ENCODE measurements around the gene KDM3B.

Gene KDM3B

GRCh38 chr5:138410996-138411640 lies 58.6 kb downstream of the KDM3B start:
- DNase-seq = peak; percentile 25

DNA sequence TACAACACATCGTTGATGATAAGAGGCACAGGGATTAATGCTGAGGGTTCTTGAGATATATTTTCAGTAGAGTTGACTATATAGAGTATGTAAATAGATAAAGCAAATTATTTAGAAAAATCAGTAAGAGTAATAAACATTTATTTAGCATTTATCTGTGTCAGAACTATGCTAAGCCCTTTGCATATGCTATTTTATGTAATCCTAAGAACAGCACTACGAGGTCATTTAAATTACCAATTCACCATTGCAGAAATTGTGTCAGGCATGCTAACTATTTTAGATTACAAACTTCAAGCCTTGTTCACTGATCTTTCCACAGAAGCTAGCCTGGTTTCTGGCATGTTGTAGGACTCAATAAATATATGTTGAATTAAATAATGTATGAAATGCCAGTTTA lies 66.0 kb downstream of the KDM3B start:
- DNase-seq = no peak

GRCh38 chr5:138425079-138425478 lies 72.6 kb downstream of the KDM3B start:
- DNase-seq = no peak

- DNase-seq = no peak
Measured at GRCh38 chr5:138435943-138436342, 83.5 kb downstream of the KDM3B start.

DNA sequence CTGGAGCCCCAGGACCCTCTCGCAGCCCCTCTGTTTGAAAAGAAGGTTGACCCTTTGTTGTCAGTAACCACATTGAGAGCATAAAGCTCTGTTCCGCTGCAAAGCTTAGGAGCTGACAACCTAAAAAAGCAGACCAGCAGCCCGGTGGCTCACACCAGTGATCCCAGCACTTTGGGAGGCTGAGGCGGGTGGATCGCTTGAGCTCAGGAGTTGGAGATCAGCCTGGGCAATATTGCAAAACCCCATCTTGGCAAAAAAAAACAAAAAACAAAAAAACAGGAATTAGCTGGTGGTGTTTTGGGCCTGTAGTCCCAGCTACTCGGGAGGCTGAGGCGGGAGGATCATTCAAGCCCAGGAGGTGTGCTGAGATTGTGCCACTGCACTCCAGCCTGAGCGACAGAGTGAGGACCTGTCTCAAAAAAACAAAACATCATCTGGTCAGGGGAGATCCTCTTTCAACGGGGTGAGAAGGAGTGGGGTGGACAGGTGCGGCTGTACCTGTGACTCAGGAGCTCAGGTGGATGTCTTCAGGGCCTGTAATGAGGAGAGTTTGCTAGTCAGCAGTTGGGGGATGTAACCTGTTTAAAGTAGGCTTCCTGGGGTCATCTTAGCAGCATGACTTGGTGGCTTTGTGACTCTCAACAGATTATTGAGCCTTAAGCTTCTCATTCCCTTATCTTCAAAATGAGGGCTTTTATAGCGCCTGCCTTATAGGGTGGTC lies 85.7 kb downstream of the KDM3B start:
- DNase-seq = no peak

DNA sequence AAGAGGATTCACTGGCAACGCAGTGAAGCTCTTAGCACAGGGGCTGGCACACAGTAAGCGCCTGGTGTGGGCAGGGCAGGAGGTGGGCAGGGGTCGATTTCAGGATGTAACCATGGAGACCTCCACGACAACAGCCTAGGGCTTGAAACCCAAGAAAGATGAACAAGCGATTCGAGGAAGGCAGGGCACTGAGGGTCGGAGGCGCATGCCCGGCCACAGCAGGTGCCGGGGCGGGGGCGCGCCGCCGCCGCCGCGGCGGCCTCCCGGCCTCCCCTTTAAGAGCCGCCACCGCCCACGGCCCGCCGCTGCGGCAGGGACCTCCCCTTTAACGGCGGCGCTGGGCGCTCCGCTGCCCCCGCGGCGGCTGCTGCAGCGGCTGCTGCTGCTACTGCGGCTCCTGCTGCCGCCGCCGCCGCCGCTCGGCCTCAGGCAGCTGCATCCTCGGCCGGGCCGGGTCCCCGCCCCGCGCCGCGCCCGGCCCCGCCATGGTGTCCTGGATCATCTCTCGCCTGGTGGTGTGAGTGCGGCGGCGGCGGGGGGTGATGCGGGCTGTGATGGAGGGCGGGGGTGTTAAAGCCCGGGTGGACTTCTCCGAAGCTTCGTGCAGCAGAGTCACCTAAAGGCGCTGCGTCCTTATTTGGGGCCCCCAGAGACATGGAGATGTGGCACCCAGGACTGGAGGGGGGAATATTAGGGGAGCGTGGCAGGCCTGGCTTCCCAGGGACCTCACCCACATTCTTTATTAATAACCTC lies 86.4 kb downstream of the KDM3B start, which contains the start of gene REEP2:
REEP2 (plus strand) TSS at position 334 of the 753 bp plus-strand sequence; CDS start at position 486, 152 bp downstream.
- peak; percentile 46 for DNase-seq

DNA sequence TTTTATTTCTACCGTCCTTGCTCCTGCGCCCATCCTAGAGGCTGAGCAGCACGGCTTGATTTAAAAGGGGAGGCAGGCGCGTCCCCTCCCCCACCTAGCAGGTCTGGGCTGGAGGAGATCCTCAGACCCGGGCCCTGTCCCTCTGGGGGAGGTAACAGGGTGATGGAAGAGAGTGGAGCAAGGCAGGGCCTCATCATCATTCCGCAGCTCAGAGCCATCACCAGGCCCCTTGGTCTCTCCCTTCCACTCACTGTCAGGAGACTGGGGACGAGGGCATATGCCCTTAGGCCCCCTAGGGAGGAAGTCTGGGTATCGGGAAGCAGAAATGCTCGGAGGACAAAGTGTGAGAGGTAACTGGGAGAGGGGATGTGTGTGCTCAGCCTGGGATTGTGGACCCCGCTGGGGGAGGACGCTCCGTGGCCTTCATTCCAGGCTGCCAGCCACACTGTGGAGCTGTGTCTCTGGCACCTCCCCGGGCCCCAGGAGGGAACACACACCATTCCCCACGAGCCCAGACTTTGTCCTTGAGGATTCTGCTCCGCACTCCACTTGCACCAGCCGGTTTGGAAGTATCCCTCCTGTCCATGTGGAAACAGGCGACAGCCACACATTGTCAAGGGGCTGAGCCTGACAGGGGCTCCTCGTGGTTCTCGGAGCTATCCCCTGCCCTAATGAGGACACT lies 87.1 kb downstream of the KDM3B start:
- DNase-seq = peak; percentile 16

- DNase-seq = no peak
Measured at GRCh38 chr5:138440159-138441073, 87.9 kb downstream of the KDM3B start.

GRCh38 chr5:138441221-138441620 lies 88.7 kb downstream of the KDM3B start:
- DNase-seq = no peak

DNA sequence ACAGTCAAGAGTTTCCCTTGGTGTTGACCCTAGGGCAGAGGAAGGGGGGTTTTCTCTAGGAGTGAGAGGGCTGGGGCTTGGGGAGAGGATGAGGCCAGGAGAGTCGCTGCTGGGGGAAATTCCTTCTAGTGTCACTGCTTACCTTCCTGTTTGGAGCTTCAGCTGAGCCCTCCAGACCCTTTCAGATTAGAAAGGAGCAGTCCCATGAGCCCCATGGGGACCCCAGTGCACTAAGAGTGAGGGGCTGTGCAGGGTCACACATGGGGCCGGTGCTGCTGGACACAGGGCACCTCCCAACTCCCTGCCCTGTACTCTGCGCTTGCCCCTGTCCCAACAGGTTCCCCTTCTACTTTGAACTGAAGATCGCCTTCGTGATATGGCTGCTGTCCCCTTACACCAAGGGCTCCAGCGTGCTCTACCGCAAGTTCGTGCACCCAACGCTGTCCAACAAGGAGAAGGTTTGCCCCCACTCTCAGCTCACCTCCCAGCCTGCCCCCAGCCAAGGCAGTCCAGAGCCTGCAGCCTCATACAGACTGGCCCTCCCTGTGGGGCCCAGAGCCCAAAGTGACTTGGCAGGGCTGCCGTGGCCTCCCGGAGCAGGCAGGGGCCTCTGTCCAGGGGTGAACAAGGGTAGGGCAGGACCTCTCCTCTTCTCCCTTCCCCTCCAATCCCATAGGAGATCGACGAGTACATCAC lies 91.7 kb downstream of the KDM3B start:
- no peak for DNase-seq

DNA sequence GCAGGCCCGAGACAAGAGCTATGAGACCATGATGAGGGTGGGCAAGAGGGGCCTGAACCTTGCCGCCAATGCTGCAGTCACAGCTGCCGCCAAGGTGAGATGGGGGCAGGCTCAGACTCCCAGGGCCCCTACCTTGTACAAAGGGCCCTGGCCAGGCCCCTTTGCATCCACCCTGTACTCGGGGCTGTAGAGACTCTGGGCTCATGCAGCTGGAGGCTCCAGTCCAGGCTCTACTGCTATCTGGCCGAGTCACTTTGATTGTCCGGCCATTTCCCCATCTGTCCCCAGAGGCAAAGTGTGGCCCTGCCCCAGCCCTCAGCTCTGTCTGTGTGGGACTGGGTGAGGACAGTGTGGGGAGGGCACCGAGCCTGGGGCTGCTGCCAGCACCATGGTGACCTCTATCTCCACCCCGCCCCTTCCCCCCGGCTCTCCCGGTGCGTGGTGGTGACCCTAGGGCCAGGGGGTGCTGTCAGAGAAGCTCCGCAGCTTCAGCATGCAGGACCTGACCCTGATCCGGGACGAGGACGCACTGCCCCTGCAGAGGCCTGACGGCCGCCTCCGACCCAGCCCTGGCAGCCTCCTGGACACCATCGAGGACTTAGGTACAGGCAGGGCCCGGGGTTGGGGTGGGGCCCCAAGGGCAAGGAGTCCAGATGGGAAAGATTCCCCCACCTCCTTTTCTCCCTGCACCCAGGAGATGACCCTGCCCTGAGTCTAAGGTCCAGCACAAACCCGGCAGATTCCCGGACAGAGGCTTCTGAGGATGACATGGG lies 92.5 kb downstream of the KDM3B start:
- DNase-seq = no peak

DNA sequence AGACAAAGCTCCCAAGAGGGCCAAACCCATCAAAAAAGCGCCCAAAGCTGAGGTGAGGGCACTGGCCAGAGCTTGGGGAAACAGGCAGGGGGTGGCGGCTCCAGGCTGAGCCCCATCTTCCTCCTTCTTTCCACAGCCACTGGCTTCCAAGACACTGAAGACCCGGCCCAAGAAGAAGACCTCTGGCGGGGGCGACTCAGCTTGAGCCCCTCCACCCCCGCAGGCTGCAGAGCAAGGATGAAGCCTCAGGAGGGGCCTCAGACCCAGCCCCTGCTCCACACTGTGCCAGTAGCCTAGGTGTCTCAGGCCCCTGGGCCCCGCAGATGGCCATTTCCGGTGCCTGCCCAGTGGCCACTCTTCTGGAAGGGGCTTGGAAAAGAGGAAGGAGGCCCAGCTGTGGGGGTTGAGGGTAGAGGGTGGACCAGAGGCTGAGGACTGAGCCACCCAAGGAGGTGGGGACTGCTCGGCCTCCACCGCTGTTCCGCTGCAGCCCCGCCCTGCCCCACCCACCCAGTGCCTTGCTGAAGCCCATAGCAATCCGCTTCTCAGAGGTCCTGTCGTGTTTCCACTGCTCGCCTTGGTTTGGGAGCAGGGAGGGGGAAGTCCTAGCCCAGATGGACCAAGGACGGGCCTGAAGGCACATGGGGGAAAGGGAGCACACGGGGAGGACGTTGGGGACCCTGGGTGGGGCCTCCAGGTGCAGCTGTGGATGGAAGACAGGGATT lies 93.2 kb downstream of the KDM3B start:
- DNase-seq = no peak

GRCh38 chr5:138448070-138448469 lies 95.6 kb downstream of the KDM3B start:
- no peak for DNase-seq

- peak; percentile 57 for DNase-seq
Measured at GRCh38 chr5:138448481-138449398, 96.3 kb downstream of the KDM3B start.

- DNase-seq = peak; percentile 77
Measured at GRCh38 chr5:138449501-138450239, 97.2 kb downstream of the KDM3B start.

DNA sequence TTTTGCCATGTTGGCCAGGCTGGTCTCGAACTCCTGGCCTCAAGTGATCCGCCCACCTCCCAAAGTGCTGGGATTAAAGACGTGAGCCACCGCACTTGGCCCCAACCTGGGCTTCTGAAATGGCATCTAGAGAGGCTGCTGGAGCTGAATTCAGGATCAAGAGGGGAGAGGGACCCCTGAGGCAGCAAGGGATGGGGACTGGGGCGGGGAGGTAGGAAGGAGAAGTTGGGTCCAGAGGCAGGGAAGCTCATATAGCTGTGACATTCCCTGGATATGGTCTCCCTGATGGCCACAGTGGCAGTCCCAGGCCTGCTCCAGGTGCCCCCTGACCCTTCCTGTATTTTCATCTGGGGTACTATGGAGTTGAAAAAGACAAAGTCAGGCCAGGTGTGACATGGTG lies 98.5 kb downstream of the KDM3B start:
- DNase-seq = no peak

DNA sequence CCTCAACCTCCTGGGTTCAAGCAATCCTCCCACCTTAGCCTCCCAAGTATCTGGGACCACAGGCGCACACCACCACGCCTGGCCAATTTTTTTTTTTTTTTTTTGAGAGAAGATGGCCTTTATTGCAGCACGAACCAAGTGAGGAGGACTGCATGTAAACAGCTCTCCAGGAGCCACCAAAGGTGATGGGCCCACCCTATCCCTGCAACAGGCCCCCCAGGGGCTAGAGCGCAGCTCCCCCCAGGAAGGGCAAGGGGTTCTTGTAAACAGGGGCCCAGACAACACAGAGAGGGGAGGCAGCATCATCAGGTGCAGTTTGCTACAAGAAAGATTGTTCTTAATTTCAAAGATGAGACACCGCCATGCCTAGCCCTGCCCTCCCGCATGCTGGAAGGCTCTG lies 100.2 kb downstream of the KDM3B start:
- no peak for DNase-seq

DNA sequence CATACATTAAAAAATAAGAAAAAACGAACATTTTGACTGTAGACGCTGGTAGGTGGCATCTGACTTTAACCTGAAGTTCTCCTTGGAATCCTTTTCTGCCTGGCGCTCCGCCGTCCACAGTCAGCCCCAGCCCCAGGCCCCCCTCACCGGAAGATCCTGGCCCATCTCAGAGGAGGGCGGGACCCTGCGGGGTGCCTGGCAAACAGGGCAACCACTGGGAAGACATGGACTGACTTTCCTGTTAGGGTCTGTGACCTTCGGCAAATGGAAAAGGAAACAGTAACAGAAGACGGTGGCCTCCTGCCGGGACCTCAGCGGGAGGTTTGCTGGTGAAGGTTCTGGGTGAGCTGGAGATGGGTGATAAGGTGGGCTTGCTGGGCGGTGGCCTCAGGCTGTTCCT lies 101.1 kb downstream of the KDM3B start:
- no peak for DNase-seq

Data from fibroblast of skin of right biceps (primary cell).